ENCODE results near the gene KCNA5.
A peak's percentile ranks its signal among the peaks of the same experiment; 100 is the strongest.

DNA sequence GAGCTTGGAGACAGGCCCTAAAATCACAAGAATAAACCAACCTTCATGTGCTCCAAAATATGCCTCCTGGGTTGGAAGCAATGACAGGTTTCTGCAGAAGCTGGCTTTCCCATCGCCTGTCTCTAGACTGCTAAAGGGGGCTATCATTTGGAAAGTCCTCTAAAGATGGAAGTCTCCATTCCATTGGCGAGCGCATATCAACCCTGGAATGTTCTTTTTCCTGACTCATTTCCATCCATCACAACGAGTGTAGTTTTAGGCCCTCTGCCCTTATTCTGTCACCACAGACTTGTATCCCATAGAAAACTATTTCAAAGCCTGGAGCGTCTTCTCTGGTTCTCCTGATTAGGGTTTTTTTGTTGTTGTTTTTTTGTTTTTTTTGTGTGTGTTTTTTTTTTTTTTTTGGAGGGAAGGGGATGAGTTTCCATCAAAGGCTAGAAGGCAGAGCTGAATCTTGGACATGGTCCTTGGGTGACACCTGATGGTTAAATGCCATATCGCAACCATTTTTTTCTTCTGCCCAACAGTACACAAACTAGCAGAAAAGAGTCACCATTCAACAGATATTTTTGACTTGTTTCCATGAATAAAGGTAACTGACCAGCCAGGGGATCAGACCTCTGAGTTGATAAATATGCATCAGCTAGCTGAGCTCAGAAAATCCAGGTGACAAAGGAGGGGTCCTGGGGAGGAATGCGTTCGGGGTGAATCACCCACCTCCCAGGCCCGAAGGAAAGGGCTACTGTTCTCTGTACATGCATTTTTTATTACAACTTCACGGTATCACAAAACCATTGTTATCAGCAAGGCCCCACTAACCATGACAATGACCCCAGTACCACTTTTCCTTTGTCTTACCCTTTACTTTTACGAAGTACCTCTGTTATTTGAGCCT, 40.5 kb downstream of the KCNA5 start:
- TF ChIP-seq, protein P1, sequence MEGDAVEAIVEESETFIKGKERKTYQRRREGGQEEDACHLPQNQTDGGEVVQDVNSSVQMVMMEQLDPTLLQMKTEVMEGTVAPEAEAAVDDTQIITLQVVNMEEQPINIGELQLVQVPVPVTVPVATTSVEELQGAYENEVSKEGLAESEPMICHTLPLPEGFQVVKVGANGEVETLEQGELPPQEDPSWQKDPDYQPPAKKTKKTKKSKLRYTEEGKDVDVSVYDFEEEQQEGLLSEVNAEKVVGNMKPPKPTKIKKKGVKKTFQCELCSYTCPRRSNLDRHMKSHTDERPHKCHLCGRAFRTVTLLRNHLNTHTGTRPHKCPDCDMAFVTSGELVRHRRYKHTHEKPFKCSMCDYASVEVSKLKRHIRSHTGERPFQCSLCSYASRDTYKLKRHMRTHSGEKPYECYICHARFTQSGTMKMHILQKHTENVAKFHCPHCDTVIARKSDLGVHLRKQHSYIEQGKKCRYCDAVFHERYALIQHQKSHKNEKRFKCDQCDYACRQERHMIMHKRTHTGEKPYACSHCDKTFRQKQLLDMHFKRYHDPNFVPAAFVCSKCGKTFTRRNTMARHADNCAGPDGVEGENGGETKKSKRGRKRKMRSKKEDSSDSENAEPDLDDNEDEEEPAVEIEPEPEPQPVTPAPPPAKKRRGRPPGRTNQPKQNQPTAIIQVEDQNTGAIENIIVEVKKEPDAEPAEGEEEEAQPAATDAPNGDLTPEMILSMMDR (IDR thresholded peaks at IDR 0.05), result peak; percentile 63 to 92 (median 77)
- no peak for TF ChIP-seq POLR2A (IDR thresholded peaks at IDR 0.05)

Measured in heart left ventricle (tissue), 13 donors.